Panc1 (cell line): ENCODE data around the gene CHMP4A.

Experiments used
- CTCF ChIP-seq: fragments of 450-650 bp; IDR thresholded peaks from 2 replicates; pipeline ENCODE4 v1.5.1; 2017; ENCODE audit warnings: mild to moderate bottlenecking
- POLR2AphosphoS5 ChIP-seq: IDR thresholded peaks from 2 replicates; pipeline ENCODE4 v1.6.1; 2012; ENCODE audit warnings: mild to moderate bottlenecking, low read depth, low read length, moderate library complexity
- REST ChIP-seq, 2 experiments: IDR thresholded peaks; 2 replicates each; pipeline ENCODE4 v1.6.1; 2011 to 2012; ENCODE audit warnings: low read depth in 2 of 2, control low read depth in 1 of 2, low read length in 1 of 2, mild to moderate bottlenecking in 1 of 2, moderate library complexity in 1 of 2; ENCODE audit not compliant: insufficient read depth in 1 of 2
- SIN3A ChIP-seq: IDR thresholded peaks from 2 replicates; pipeline ENCODE4 v1.6.1; 2012; ENCODE audit warnings: low read depth, mild to moderate bottlenecking, low read length, moderate library complexity, borderline replicate concordance; ENCODE audit not compliant: insufficient read depth
- TCF7L2 ChIP-seq: IDR thresholded peaks from 2 replicates; pipeline ENCODE4 v1.6.1; 2011; ENCODE audit warnings: mild to moderate bottlenecking, low read depth, low read length, inconsistent platforms

- TF ChIP-seq CTCF (no peak), POLR2AphosphoS5 (no peak), REST (IDR thresholded peaks at IDR 0.05; ENCODE audit: insufficient read depth in 1 of 2, low read depth in 2 of 2, low read length in 1 of 2) (no peak), TCF7L2 (no peak), SIN3A (no peak)
Observed at GRCh38 chr14:24177891-24178290, 35.4 kb downstream of the CHMP4A start.
